H7 (cell line): ENCODE measurements around the gene IFITM2. TPM values are rescaled to one million over a fixed set of nuclear protein-coding genes. Genes with fewer than 3 reads are reported as not detected.
"Not testable (repeated sequence)": the region's sequence is repeated elsewhere in the genome, so short reads cannot be mapped to it uniquely, and the experiment has no call there.

ENCODE experiments used
- DNase-seq: peaks from one replicate; pipeline ENCODE4 v3.0.0; 2012
- H3K27me3 ChIP-seq: 2 replicates; pipeline ENCODE4 v1.6.0; 2011; ENCODE audit warnings: mild to moderate bottlenecking, low read length; ENCODE audit not compliant: control insufficient read depth, insufficient read depth
- H3K36me3 ChIP-seq: replicated peaks from 2 replicates; pipeline ENCODE4 v1.5.1; 2011; ENCODE audit warnings: low read length; ENCODE audit not compliant: control insufficient read depth, insufficient read depth
- H3K4me3 ChIP-seq: 2 replicates; pipeline ENCODE4 v1.5.1; 2011; ENCODE audit warnings: low read depth, mild to moderate bottlenecking, control low read depth, low read length, moderate library complexity; ENCODE audit not compliant: insufficient read depth
- total RNA-seq: library from RNA; depleted of rRNA; stranded (reverse); fragments of >200 nt; shearing (Covaris generic); gene quantifications from 2 replicates; pipeline ENCODE4 v1.2.3, GENCODE V29; 2014

The IFITM2 gene
- total RNA-seq, 1 experiment from 2014 or later, result 374 TPM

DNA sequence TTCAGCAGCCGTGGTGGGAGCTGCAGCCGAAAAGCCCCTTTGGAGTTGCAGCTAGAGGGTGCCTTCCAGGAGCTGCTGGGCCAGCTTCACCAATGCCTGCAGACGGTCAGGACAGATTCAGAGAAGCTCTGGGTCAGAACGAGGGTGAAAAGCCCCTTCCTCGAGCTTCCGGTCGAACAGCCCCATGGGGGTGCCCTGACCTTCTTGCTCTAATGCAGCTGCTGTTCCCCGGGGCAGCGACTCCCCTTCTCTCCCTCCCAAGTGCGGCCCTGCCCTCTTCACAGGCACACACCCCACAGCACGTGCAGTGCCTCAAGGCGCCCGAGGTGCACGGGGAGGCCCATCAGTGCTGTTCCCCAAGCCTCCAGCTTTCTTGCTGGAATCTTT lies 22.7 kb downstream of the IFITM2 start:
- DNase-seq, result no peak
- Histone ChIP-seq H3K4me3 (no peak overlapping the region), H3K27me3 (no peaks in the 10 kb centered on the region), H3K36me3 (no peaks in the 10 kb centered on the region)

- no peaks in the 10 kb centered on the region for H3K27me3 ChIP-seq
- no peak overlapping the region for H3K4me3 ChIP-seq
- peak; percentile 29 for DNase-seq
- no peaks in the 10 kb centered on the region for H3K36me3 ChIP-seq
Observed at GRCh38 chr11:330694-331357, 23.2 kb downstream of the IFITM2 start.

DNA sequence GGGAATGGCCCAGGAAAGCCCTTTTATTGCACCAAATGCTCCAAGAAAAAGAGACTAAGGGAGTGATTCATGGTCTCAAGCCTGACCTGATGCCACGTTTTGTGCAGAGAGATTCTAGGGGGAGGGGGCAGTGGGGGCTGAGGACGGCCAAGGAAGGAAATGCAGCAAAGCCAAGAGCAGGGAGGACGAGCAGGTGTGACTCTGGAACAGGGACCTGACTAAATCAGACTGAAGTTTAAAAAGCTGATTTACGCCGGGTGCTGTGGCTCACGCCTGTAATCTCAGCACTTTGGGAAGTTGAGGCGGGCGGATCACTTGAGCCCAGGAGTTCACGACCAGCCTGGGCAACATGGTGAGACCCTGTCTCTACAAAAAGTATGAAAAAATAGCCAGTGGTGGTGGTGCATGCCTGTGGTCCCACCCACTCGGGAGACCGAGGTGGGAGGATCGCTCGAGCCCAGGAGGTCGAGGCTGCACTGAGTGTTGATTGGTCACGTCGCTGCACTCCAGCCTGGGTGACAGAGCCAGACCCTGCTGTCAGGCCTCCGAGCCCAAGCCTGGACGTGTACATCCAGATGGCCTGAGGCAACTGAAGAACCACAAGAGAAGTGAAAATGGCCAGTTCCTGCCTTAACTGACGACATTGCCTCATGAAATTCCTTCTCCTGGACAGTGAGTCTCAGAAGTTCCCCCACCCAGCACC lies 23.9 kb downstream of the IFITM2 start:
- DNase-seq, result no peak
- Histone ChIP-seq H3K4me3 (no peak overlapping the region), H3K36me3 (no peaks in the 10 kb centered on the region), H3K27me3 (no peaks in the 10 kb centered on the region)

GRCh38 chr11:332651-333480 lies 25.2 kb downstream of the IFITM2 start:
- Histone ChIP-seq H3K4me3 (no peak overlapping the region), H3K36me3 (no peaks in the 10 kb centered on the region), H3K27me3 (no peaks in the 10 kb centered on the region)
- DNase-seq, result no peak

DNA sequence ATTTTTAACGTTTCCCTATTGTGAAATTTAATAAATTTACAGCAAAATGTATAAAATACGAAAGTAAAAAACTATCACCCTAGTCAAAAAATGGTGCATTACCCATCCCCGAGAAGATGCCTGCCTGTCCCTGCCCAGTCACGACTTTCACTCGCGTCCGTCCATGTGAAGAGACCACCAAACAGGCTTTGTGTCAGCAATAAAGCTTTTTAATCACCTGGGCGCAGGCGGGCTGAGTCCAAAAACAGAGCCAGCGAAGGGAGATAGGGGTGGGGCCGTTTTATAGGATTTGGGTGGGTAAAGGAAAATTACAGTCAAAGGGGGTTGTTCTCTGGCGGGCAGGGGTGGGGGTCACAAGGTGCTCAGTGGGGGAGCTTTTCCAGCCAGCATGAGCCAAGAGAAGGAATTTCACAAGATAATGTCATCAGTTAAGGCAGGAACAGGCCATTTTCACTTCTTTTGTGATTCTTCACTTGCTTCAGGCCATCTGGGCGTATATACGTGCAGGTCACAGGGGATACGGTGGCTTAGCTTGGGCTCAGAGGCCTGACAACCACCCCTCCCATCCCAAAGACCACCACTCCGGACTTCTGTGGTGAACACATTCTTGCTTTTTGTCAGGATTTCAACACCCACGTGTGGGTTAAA lies 26.1 kb downstream of the IFITM2 start:
- not testable (repeated sequence) for H3K36me3 ChIP-seq, H3K27me3 ChIP-seq, H3K4me3 ChIP-seq, DNase-seq

DNA sequence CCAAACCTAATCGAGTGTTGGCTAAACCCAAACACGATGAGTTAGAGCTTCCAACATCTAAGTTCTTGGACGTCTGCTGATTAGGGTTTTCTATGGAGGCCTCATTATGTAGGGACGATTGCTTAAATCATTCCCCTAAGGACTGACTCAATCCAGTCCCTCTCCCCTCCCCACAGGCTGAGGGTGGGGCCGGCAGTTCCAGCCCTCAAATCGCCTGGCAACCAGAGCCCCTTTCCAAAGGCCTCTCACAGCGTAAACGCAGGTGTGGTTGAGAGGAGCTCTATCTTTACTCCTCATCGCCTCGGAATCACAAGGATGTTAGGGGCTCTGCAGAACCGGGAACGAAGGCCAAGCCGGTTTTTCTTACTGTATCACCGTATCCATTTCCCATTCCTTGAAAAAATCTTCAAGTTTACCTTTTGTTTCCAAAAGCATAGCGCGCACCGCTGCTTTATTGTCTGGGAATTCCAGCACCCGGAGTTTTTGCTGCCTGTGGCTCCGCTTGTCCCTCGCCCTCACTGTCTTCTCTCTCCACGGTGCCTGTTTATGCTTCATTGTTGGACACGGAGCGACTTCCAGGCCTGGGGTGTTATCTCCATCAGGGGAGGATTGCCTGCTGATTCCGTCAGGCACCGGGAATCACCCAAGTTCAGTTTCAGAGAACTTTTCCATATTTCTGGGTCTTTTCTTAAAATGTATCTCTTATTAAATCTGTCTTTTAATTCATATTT lies 26.8 kb downstream of the IFITM2 start:
- no peak overlapping the region for H3K4me3 ChIP-seq
- DNase-seq, result peak; percentile 84

DNA sequence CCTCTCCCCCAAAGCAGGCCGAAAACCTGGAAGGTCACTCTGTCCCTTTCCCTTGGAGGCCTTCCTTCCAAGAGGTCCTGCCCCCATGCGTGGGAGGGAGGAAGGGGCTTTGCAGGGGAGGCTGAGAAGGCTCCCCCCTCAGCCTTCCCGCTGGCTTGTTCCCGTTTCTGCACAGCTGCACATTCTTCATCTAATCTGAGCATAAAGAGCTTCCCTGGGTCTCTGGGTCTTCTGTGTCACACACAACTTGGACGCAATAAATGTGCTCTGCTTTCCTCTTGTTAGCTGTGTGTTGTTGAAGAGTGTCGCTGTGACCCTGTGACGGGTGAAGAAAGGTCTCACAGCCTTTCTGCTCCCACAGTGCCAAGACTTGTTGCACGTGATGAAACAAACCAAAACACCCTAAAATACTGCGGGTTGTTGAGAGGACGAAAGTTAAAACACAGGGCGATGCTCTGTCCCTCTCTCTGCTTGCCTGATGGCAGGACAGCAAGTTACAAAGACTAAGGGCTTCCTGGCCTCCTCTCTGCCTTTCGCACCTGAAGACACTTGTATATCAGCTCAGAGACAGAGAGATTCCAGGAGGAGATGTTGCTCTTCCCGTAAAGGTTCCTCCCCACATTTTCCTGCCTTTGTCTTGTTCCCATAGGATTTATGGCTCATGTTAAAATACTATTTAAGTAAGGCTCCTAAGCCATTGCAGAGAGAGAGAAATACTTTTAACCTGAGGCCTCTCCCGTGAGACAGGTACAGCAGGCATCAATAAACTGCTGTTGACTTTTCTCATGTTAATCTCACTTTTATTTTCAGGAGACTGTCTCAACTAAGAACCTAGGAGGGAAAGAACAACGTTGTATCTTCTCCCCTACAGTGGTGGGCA lies 28.4 kb downstream of the IFITM2 start:
- no peak for DNase-seq
- Histone ChIP-seq H3K36me3 (no peaks in the 10 kb centered on the region), H3K27me3 (no peaks in the 10 kb centered on the region), H3K4me3 (no peak overlapping the region)

More for the DNA sequence above, 26.8 kb downstream of the IFITM2 start:
- Histone ChIP-seq H3K27me3 (no peaks in the 10 kb centered on the region), H3K36me3 (no peaks in the 10 kb centered on the region)

DNA sequence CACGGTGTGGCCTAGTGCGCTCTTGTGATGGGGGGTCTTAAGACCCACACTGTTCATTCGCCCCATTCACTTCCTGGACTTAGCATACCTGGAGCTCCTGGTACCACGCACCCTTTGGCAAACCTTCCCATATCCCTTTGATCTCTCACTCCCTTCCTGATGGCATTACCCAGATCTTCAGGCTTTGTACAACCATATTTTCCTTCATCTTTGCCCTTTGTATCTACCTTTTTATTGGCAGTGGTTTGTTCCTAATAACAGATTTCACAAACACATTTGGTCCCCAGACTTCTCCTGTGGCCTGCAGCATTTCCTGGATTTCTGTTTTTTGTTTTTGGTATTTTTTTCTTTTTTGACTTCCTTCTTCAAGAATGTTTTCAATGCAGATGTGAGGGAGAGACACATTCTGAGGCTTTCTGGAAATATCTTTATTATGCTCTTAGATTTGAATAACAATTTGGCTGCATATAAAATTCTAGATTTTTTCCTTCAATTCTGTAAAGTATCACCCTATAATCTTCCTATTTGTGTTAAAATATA lies 29.1 kb downstream of the IFITM2 start:
- DNase-seq, result no peak
- no peak overlapping the region for H3K4me3 ChIP-seq
- no peaks in the 10 kb centered on the region for H3K27me3 ChIP-seq
- H3K36me3 ChIP-seq, result no peaks in the 10 kb centered on the region

DNA sequence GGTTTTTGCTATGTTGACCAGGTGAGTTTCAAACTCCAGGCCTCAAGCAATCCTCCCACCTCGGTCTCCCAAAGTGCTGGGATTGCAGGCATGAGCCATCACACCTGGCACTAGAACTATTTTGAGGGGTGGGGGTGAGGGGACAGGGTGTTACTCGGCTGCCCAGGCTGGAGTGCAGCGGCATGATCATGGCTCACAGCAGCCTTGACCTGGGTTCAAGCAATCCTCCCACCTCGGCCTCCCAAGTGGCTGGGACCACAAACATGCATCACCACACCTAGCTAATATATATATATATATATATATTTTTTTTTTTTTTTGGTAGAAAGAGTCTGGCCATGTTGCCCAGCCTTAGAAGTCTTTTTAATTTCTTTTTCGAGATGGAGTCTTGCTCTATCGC lies 30.1 kb downstream of the IFITM2 start:
- DNase-seq, result no peak
- Histone ChIP-seq H3K36me3 (no peaks in the 10 kb centered on the region), H3K4me3 (no peak overlapping the region), H3K27me3 (no peaks in the 10 kb centered on the region)

- no peaks in the 10 kb centered on the region for H3K27me3 ChIP-seq
- no peaks in the 10 kb centered on the region for H3K36me3 ChIP-seq
- no peak for DNase-seq
- H3K4me3 ChIP-seq, result no peak overlapping the region
Observed at GRCh38 chr11:339963-340362, 32.3 kb downstream of the IFITM2 start.

GRCh38 chr11:340539-341512 lies 33.2 kb downstream of the IFITM2 start:
- DNase-seq, result no peak
- Histone ChIP-seq H3K27me3 (no peaks in the 10 kb centered on the region), H3K36me3 (no peaks in the 10 kb centered on the region), H3K4me3 (no peak overlapping the region)

- no peaks in the 10 kb centered on the region for H3K27me3 ChIP-seq
- no peak for DNase-seq
- H3K36me3 ChIP-seq, result no peaks in the 10 kb centered on the region
- H3K4me3 ChIP-seq, result no peak overlapping the region
Observed at GRCh38 chr11:342328-342727, 34.7 kb downstream of the IFITM2 start.
